Activated T-helper 17 cell treated with anti-CD3 and anti-CD28 coated beads, Interleukin-2, amount 50 U/mL, for 72 hours (primary cell): ENCODE measurements around the gene ELOVL1. TPM values are rescaled to one million over a fixed set of nuclear protein-coding genes. Genes with fewer than 3 reads are reported as not detected.

ENCODE experiments used
- ATAC-seq: fragments of 150-1000 bp; cut with Tn5 transposase; replicated peaks from 2 replicates; pipeline ENCODE4 v1.10.0; 2021; ENCODE audit warnings: mild to moderate bottlenecking, moderate library complexity
- H3K27ac Mint-ChIP-seq: one replicate; pipeline ENCODE4 v1.8.0; 2022; ENCODE audit warnings: mixed read lengths
- H3K27me3 Mint-ChIP-seq: one replicate; pipeline ENCODE4 v1.8.0; 2022; ENCODE audit warnings: mixed read lengths
- H3K36me3 Mint-ChIP-seq: one replicate; pipeline ENCODE4 v1.8.0; 2022; ENCODE audit warnings: low read depth, mild to moderate bottlenecking, mixed read lengths
- H3K4me1 Mint-ChIP-seq: one replicate; pipeline ENCODE4 v1.8.0; 2022; ENCODE audit warnings: mixed read lengths
- H3K4me3 Mint-ChIP-seq: one replicate; pipeline ENCODE4 v1.8.0; 2022; ENCODE audit warnings: mild to moderate bottlenecking, mixed read lengths
- H3K9me3 Mint-ChIP-seq: one replicate; pipeline ENCODE4 v1.8.0; 2022; ENCODE audit warnings: mixed read lengths
- total RNA-seq, 2 donors: library from RNA; stranded (reverse); gene quantifications; one replicate each; pipeline ENCODE4 v1.2.3, GENCODE V29; 2022

ELOVL1 gene
- total RNA-seq, 2 donors from 2014 or later, result 53.4 to 73.7 TPM

GRCh38 chr1:43338001-43338400, 29.8 kb downstream of the ELOVL1 start:
- no peak overlapping the region for H3K27ac Mint-ChIP-seq
- no peaks in the 10 kb centered on the region for H3K4me1 Mint-ChIP-seq
- H3K27me3 Mint-ChIP-seq, result no peaks in the 10 kb centered on the region
- H3K36me3 Mint-ChIP-seq, result no peaks in the 10 kb centered on the region
- ATAC-seq, result no peak
- H3K9me3 Mint-ChIP-seq, result no peaks in the 10 kb centered on the region
- H3K4me3 Mint-ChIP-seq, result no peak overlapping the region

GRCh38 chr1:43337588-43337987, 30.2 kb downstream of the ELOVL1 start, which contains the start of gene MPL:
TSS of gene MPL (plus strand) at chr1:43337818. CDS start at chr1:43337849, 31 bp downstream.
- Mint-ChIP-seq H3K27me3 (no peaks in the 10 kb centered on the region), H3K36me3 (no peaks in the 10 kb centered on the region), H3K9me3 (no peaks in the 10 kb centered on the region), H3K4me1 (no peaks in the 10 kb centered on the region), H3K27ac (no peak within 1 kb of the TSS), H3K4me3 (no peak within 1 kb of the TSS)
- ATAC-seq, result no peak

DNA sequence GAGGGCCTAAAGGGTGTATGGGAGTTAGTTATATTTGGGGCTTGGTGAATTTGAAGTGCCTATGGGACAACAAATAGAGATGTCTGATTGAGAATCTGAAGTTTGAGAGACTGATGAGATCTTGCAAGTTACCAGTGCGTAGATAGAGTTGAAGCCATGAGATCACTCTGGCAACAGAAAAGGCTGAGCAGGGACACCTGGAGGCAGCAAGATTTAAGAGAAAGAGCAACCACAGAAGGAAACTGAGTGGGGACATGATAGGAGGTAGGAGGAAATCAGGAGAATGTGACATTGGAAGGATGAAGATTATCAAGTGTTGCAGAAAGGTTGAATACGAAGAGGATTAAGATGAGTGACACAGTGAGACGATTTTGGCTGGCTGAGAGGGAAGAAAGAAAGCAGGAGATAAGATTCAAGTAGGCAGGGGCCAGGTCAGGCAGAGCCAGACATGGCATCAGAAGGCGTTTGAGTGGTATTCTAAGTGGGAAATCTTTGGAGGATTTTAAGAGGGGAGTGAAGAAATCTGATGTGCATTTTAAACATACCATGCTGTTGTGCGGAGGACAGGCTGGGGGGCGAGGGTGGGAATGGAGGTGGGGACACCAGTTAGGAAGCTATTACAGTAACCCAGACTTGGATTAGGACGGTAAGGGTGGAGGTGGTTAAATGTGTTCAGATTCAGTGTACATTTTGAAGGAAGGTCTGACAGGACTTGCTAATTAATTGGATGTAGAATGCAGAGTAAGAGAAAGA, 33.2 kb downstream of the ELOVL1 start:
- no peak for ATAC-seq
- Mint-ChIP-seq H3K4me1 (peaks cover 10% of the 10 kb centered on the region), H3K27ac (no peak overlapping the region), H3K36me3 (no peaks in the 10 kb centered on the region), H3K27me3 (no peaks in the 10 kb centered on the region), H3K9me3 (no peaks in the 10 kb centered on the region), H3K4me3 (no peak overlapping the region)

DNA sequence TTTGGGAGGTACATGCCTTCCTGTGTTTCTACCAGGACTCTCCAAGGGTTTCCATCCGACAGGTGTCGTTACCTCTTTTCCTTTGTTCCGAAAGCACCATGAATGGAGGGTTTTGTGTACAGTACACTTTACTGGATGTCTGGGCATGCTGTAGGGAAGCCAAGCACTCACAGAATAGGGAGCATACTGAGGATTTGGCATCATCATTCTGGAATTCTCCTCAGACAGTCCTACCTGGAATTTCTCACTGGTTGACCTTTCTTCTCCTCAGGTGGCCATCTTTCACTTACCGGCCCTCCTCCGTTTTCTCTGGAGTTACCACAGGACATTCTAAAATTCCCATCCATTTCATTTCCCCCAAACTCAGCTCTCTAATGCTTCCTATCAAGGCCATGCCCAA, 36.1 kb downstream of the ELOVL1 start:
- ATAC-seq, result no peak
- Mint-ChIP-seq H3K36me3 (no peaks in the 10 kb centered on the region), H3K9me3 (peaks cover 3% of the 10 kb centered on the region), H3K4me1 (peaks cover 10% of the 10 kb centered on the region), H3K27me3 (no peaks in the 10 kb centered on the region), H3K27ac (no peak overlapping the region), H3K4me3 (no peak overlapping the region)

GRCh38 chr1:43329995-43330751, 37.6 kb downstream of the ELOVL1 start:
- Mint-ChIP-seq H3K27me3 (no peaks in the 10 kb centered on the region), H3K27ac (peak overlapping the region; percentile 60)

GRCh38 chr1:43327549-43328292, 40.1 kb downstream of the ELOVL1 start:
- peak; percentile 18 for ATAC-seq
- Mint-ChIP-seq H3K27ac (no peak overlapping the region), H3K4me3 (no peak overlapping the region), H3K36me3 (no peaks in the 10 kb centered on the region), H3K27me3 (no peaks in the 10 kb centered on the region), H3K4me1 (peaks cover 10% of the 10 kb centered on the region), H3K9me3 (peaks cover 14% of the 10 kb centered on the region)

More at GRCh38 chr1:43329995-43330751, 37.6 kb downstream of the ELOVL1 start:
- Mint-ChIP-seq H3K36me3 (no peaks in the 10 kb centered on the region), H3K9me3 (peaks cover 3% of the 10 kb centered on the region), H3K4me3 (peak overlapping the region; percentile 27), H3K4me1 (peaks cover 10% of the 10 kb centered on the region)
- ATAC-seq, result peak; percentile 98

GRCh38 chr1:43325381-43325780, 42.4 kb downstream of the ELOVL1 start:
- Mint-ChIP-seq H3K4me1 (peaks cover 8% of the 10 kb centered on the region), H3K4me3 (no peak overlapping the region), H3K9me3 (peaks cover 14% of the 10 kb centered on the region), H3K27me3 (no peaks in the 10 kb centered on the region), H3K36me3 (no peaks in the 10 kb centered on the region), H3K27ac (no peak overlapping the region)
- ATAC-seq, result no peak

DNA sequence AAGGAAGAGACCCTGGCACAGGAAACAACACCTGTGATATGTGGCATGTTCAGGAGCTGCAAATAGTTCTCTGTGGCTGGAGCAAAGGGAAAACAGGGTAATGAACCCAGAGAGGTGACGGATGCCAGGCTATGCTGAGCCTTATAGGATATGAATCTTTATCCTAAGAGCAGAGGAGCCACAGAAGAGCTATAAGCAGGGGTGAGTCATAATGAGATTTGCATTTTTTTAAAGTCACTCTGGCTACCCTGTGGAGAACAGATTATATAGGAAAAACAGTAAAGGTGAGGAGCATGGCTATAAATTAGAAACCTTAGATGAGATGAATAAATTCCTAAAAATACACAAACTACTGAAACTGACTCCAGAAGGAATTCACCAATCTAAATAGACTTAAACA, 43.0 kb downstream of the ELOVL1 start:
- Mint-ChIP-seq H3K36me3 (no peaks in the 10 kb centered on the region), H3K4me3 (no peak overlapping the region), H3K4me1 (peaks cover 2% of the 10 kb centered on the region), H3K9me3 (peaks cover 14% of the 10 kb centered on the region), H3K27ac (no peak overlapping the region), H3K27me3 (no peaks in the 10 kb centered on the region)
- no peak for ATAC-seq

GRCh38 chr1:43322506-43322905, 45.3 kb downstream of the ELOVL1 start:
- Mint-ChIP-seq H3K4me1 (peaks cover 4% of the 10 kb centered on the region), H3K27ac (no peak overlapping the region), H3K4me3 (no peak overlapping the region), H3K9me3 (peaks cover 10% of the 10 kb centered on the region), H3K27me3 (no peaks in the 10 kb centered on the region), H3K36me3 (no peaks in the 10 kb centered on the region)
- ATAC-seq, result no peak

DNA sequence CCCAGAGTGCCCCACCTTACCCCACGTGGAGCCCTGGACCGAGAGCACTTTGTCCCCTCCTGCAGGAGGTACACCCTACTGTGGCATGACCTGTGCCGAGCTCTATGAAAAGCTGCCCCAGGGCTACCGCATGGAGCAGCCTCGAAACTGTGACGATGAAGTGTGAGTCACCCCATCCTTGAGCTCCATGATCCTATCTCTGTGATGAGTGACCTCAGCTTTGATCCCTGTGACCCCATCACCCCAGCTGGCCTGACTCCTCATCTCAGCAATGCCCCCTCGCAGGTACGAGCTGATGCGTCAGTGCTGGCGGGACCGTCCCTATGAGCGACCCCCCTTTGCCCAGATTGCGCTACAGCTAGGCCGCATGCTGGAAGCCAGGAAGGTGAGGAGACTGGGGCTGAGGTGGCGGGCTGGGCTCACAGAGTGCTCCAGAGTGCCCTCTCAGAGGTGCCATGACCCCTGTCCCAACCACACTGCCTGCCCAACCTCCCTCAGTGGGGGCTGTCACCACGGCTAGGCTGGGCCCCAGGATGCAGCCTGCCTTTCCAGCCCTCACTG, 46.4 kb downstream of the ELOVL1 start:
- H3K4me1 Mint-ChIP-seq, result peaks cover 4% of the 10 kb centered on the region
- no peak for ATAC-seq

GRCh38 chr1:43319766-43320165, 48.0 kb downstream of the ELOVL1 start:
- ATAC-seq, result no peak
- Mint-ChIP-seq H3K9me3 (peaks cover 7% of the 10 kb centered on the region), H3K4me1 (peaks cover 4% of the 10 kb centered on the region), H3K27ac (no peak overlapping the region), H3K4me3 (no peak overlapping the region), H3K36me3 (no peaks in the 10 kb centered on the region), H3K27me3 (no peaks in the 10 kb centered on the region)

More for the DNA sequence above, 46.4 kb downstream of the ELOVL1 start:
- Mint-ChIP-seq H3K9me3 (peaks cover 10% of the 10 kb centered on the region), H3K36me3 (no peaks in the 10 kb centered on the region), H3K27me3 (no peaks in the 10 kb centered on the region), H3K4me3 (no peak overlapping the region), H3K27ac (no peak overlapping the region)

DNA sequence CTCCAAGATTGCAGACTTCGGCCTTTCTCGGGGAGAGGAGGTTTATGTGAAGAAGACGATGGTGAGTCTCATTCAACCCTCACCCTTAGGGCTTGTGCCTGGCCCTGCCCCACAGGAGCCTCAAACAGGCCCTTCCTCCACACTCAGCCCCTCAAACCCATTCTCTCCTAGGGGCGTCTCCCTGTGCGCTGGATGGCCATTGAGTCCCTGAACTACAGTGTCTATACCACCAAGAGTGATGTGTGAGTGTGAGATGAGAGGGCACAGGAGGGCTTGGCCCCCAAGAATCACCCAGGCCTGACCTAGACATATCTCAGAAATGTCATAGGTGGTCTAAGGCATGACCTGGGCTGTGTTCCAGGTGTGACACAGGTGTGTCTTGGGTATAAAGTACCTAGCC, 48.5 kb downstream of the ELOVL1 start:
- Mint-ChIP-seq H3K27ac (no peak overlapping the region), H3K4me3 (no peak overlapping the region), H3K27me3 (no peaks in the 10 kb centered on the region), H3K36me3 (no peaks in the 10 kb centered on the region), H3K9me3 (peaks cover 3% of the 10 kb centered on the region), H3K4me1 (peaks cover 4% of the 10 kb centered on the region)
- no peak for ATAC-seq

DNA sequence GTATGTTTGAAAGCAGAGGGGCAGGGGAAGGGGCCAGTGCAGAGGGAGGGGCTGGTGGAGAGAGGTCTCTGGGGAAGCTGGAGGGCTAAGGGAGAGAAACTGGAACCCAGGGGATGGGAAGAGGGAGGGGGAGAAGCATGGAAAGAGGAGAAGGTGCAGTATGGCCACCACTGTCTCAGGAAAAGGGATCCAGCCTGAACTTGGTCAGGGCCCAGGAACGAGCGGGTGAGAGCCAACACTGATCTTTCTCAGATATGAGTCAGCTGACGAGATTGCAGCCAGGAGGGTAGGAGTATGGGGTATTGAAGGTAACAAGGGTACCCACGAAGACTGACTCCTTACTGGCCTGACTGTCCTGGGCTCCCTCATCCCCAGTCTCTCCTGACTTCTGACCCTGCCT, 49.0 kb downstream of the ELOVL1 start:
- H3K27me3 Mint-ChIP-seq, result no peaks in the 10 kb centered on the region
- H3K4me1 Mint-ChIP-seq, result peaks cover 4% of the 10 kb centered on the region
- H3K36me3 Mint-ChIP-seq, result no peaks in the 10 kb centered on the region
- no peak overlapping the region for H3K27ac Mint-ChIP-seq
- no peaks in the 10 kb centered on the region for H3K9me3 Mint-ChIP-seq
- no peak for ATAC-seq
- no peak overlapping the region for H3K4me3 Mint-ChIP-seq

- H3K36me3 Mint-ChIP-seq, result no peaks in the 10 kb centered on the region
- H3K4me1 Mint-ChIP-seq, result peaks cover 4% of the 10 kb centered on the region
- no peak overlapping the region for H3K4me3 Mint-ChIP-seq
- H3K27ac Mint-ChIP-seq, result peak overlapping the region; percentile 33
- no peak for ATAC-seq
- H3K9me3 Mint-ChIP-seq, result no peaks in the 10 kb centered on the region
- H3K27me3 Mint-ChIP-seq, result no peaks in the 10 kb centered on the region
These were observed 49.9 kb downstream of the ELOVL1 start for GRCh38 chr1:43317817-43318471.
